Neural cell (in vitro differentiated cells): ENCODE results near the gene ZNF182. TPM values are rescaled to one million over a fixed set of nuclear protein-coding genes. Genes with fewer than 3 reads are reported as not detected.

Experiments used
- H2AFZ ChIP-seq: fragments of 200-600, 300-800 bp; sonication (generic), shearing (Covaris generic); 2 replicates; pipeline ENCODE4 v1.6.0; 2014; ENCODE audit warnings: low read depth, mild to moderate bottlenecking, antibody characterized with exemption, low read length, moderate library complexity
- H3F3A ChIP-seq: fragments of 200-600 bp; shearing (Covaris generic); 2 replicates; pipeline ENCODE4 v1.6.1; 2016; ENCODE audit warnings: mild to moderate bottlenecking, moderate library complexity, mixed read lengths, antibody characterized with exemption, low read length; ENCODE audit not compliant: insufficient read depth, poor library complexity, severe bottlenecking
- H3K27ac ChIP-seq: fragments of 200-600, 300-800 bp; sonication (generic), shearing (Covaris generic); 2 replicates; pipeline ENCODE4 v1.5.1; 2014; ENCODE audit warnings: mild to moderate bottlenecking, low read length, moderate library complexity
- H3K27me3 ChIP-seq: fragments of 300-800, 200-600 bp; sonication (generic), shearing (Covaris generic); 2 replicates; pipeline ENCODE4 v1.6.0; 2014; ENCODE audit warnings: mild to moderate bottlenecking, low read depth, low read length, moderate library complexity; ENCODE audit not compliant: insufficient read depth
- H3K36me3 ChIP-seq: fragments of 300-800, 200-600 bp; sonication (generic), shearing (Covaris generic); 2 replicates; pipeline ENCODE4 v1.5.1; 2014; ENCODE audit warnings: mild to moderate bottlenecking, antibody characterized with exemption, low read length, moderate library complexity; ENCODE audit not compliant: insufficient read depth
- H3K4me2 ChIP-seq: fragments of 300-800, 200-600 bp; sonication (generic), shearing (Covaris generic); 2 replicates; pipeline ENCODE4 v1.6.0; 2014; ENCODE audit warnings: mild to moderate bottlenecking, low read length
- H3K4me3 ChIP-seq: fragments of 300-800, 200-600 bp; sonication (generic), shearing (Covaris generic); 2 replicates; pipeline ENCODE4 v1.5.1; 2014; ENCODE audit warnings: mild to moderate bottlenecking, low read length, moderate library complexity
- H3K79me2 ChIP-seq: fragments of 200-600 bp; shearing (Covaris generic); replicated peaks from 2 replicates; pipeline ENCODE4 v1.6.0; 2014; ENCODE audit warnings: mild to moderate bottlenecking, low read length, moderate library complexity; ENCODE audit not compliant: insufficient read depth
- H3K9ac ChIP-seq: fragments of 300-800, 200-600 bp; sonication (generic), shearing (Covaris generic); 2 replicates; pipeline ENCODE4 v1.6.1; 2016; ENCODE audit warnings: mild to moderate bottlenecking, low read length, mixed read lengths
- H3K9me2 ChIP-seq: fragments of 200-600 bp; shearing (Covaris generic); 2 replicates; pipeline ENCODE4 v1.6.1; 2016; ENCODE audit warnings: mild to moderate bottlenecking, low read length, mixed read lengths; ENCODE audit not compliant: insufficient read depth
- H3K9me3 ChIP-seq: fragments of 200-600, 300-800 bp; sonication (generic), shearing (Covaris generic); 2 replicates; pipeline ENCODE4 v1.6.1; 2016; ENCODE audit warnings: mild to moderate bottlenecking, mixed run types, low read length, moderate library complexity, mixed read lengths
- H4K20me1 ChIP-seq: fragments of 200-600 bp; shearing (Covaris generic); 2 replicates; pipeline ENCODE4 v1.6.1; 2016; ENCODE audit warnings: mild to moderate bottlenecking, mixed run types; ENCODE audit not compliant: insufficient read depth
- CTCF ChIP-seq: fragments of 450-650 bp; IDR thresholded peaks from 2 replicates; pipeline ENCODE4 v1.5.1; 2014; ENCODE audit warnings: antibody characterized with exemption, mild to moderate bottlenecking, moderate library complexity; ENCODE audit not compliant: poor library complexity, severe bottlenecking
- EP300 ChIP-seq: fragments of 450-650 bp; conservative IDR thresholded peaks from 2 replicates; pipeline ENCODE4 v1.6.1; 2014; ENCODE audit warnings: antibody characterized with exemption, mild to moderate bottlenecking, moderate library complexity; ENCODE audit not compliant: poor library complexity, severe bottlenecking
- EZH2 ChIP-seq: fragments of 200-600, 300-800 bp; shearing (Covaris generic), sonication (generic); IDR thresholded peaks from 2 replicates; pipeline ENCODE4 v1.6.1; 2014; ENCODE audit warnings: antibody characterized with exemption, low read length, borderline replicate concordance, mild to moderate bottlenecking; ENCODE audit not compliant: insufficient read depth, poor library complexity, severe bottlenecking
- MXI1 ChIP-seq: fragments of 450-650 bp; conservative IDR thresholded peaks from 2 replicates; pipeline ENCODE4 v1.6.1; 2014; ENCODE audit warnings: antibody characterized with exemption, mild to moderate bottlenecking; ENCODE audit not compliant: poor library complexity, severe bottlenecking
- POLR2AphosphoS5 ChIP-seq: IDR thresholded peaks from 2 replicates; pipeline ENCODE4 v1.6.1; 2012
- RAD21 ChIP-seq: fragments of 450-650 bp; conservative IDR thresholded peaks from 2 replicates; pipeline ENCODE4 v1.6.1; 2014; ENCODE audit warnings: antibody characterized with exemption, mild to moderate bottlenecking, moderate library complexity
- REST ChIP-seq: IDR thresholded peaks from 2 replicates; pipeline ENCODE4 v1.6.1; 2012; ENCODE audit warnings: borderline replicate concordance
- SMC3 ChIP-seq: fragments of 450-650 bp; conservative IDR thresholded peaks from 2 replicates; pipeline ENCODE4 v1.6.1; 2014; ENCODE audit warnings: antibody characterized with exemption, mild to moderate bottlenecking, moderate library complexity; ENCODE audit not compliant: poor library complexity
- TAF1 ChIP-seq: IDR thresholded peaks from 2 replicates; pipeline ENCODE4 v1.6.1; 2012; ENCODE audit warnings: low read depth
- polyA plus RNA-seq: library from polyadenylated mRNA; depleted of rRNA; stranded (reverse); fragments of >200 nt; gene quantifications from 2 replicates; pipeline ENCODE4 v1.2.3, GENCODE V29; 2014

The ZNF182 gene
- polyA plus RNA-seq, 1 donor from 2014 or later = 12.2 TPM

- TF ChIP-seq EP300 = no peak
- TF ChIP-seq POLR2AphosphoS5 = no peak
- no peak for TF ChIP-seq SMC3
- no peak for TF ChIP-seq RAD21
- no peak for TF ChIP-seq MXI1
- TF ChIP-seq EZH2 = no peak
- no peak for TF ChIP-seq TAF1
- no peak for TF ChIP-seq REST
- Histone ChIP-seq H3K27me3 (no peaks in the 10 kb centered on the region), H3K9ac (no peak overlapping the region), H3K4me3 (no peak overlapping the region), H3K27ac (no peak overlapping the region), H3K79me2 (no peaks in the 10 kb centered on the region), H3K36me3 (no peaks in the 10 kb centered on the region), H3K9me3 (no peaks in the 10 kb centered on the region), H3K4me2 (no peak overlapping the region), H2AFZ (no peak overlapping the region), H3K9me2 (no peaks in the 10 kb centered on the region), H4K20me1 (no peaks in the 10 kb centered on the region), H3F3A (no peaks in the 10 kb centered on the region)
Measured at GRCh38 chrX:47992669-47993068, 11.1 kb downstream of the ZNF182 start.

- H3K27me3 ChIP-seq = no peaks in the 10 kb centered on the region
- no peak overlapping the region for H2AFZ ChIP-seq
- H3K9me2 ChIP-seq = no peaks in the 10 kb centered on the region
- no peaks in the 10 kb centered on the region for H3K36me3 ChIP-seq
- H3K4me2 ChIP-seq = no peak overlapping the region
- no peaks in the 10 kb centered on the region for H3K79me2 ChIP-seq
- no peaks in the 10 kb centered on the region for H3F3A ChIP-seq
- TF ChIP-seq POLR2AphosphoS5 (no peak), MXI1 (no peak), RAD21 (no peak), EZH2 (no peak), CTCF (no peak), SMC3 (no peak), REST (no peak), TAF1 (no peak), EP300 (no peak)
- H3K9me3 ChIP-seq = no peaks in the 10 kb centered on the region
- H3K4me3 ChIP-seq = no peak overlapping the region
- no peaks in the 10 kb centered on the region for H4K20me1 ChIP-seq
- no peak overlapping the region for H3K27ac ChIP-seq
- H3K9ac ChIP-seq = no peak overlapping the region
Measured at GRCh38 chrX:47992095-47992380, 11.8 kb downstream of the ZNF182 start.
